A549 (cell line): ENCODE results near the gene SLC25A48. TPM values are rescaled to one million over a fixed set of nuclear protein-coding genes. Genes with fewer than 3 reads are reported as not detected.

ENCODE experiments used
- ATAC-seq, 2 experiments: fragments of 200-7000 bp in 1 of 2; fragments of >200 bp in 1 of 2; cut with Nextera tagmentation in 1 of 2; cut with Tn5 transposase in 1 of 2; 3 replicates each; pipeline versions ENCODE4 v1.8.0 to v1.9.1; 2018 to 2020; ENCODE audit warnings: mild to moderate bottlenecking in 1 of 2, moderate library complexity in 1 of 2
- CTCF ChIA-PET: fragments of 300-600 bp; sonication (Branson Sonifier 250); formaldehyde crosslinking; extraction: SDS; loops from one replicate; lab custom pipeline; 2021; ENCODE audit warnings: antibody characterized with exemption, inconsistent platforms; lab: Yijun Ruan, JAX
- POLR2A ChIA-PET: fragments of 350-600 bp; formaldehyde crosslinking; extraction: SDS; loops from one replicate; lab custom pipeline; 2021; ENCODE audit warnings: antibody characterized with exemption, inconsistent platforms; lab: Yijun Ruan, JAX
- DNase-seq, 2 experiments: peaks; one replicate each; pipeline versions ENCODE4 v3.0.0 to v3.0.0-alpha.2; 2011 to 2016; ENCODE audit warnings: low read depth in 1 of 2, low spot score in 1 of 2
- FAIRE-seq: peaks from 2 replicates; lab custom pipeline; 2011; peaks lifted over from hg19 to GRCh38; lab: Jason Lieb, UNC
- H3K27ac ChIP-seq, 2 experiments: fragments of >200 bp; sonication (Bioruptor Twin); formaldehyde crosslinking; 3 replicates each; pipeline ENCODE4 v1.5.1; 2016 to 2017
- H3K4me1 ChIP-seq: fragments of >200 bp; sonication (Bioruptor Twin); formaldehyde crosslinking; 3 replicates; pipeline ENCODE4 v1.6.1; 2016
- H3K4me2 ChIP-seq: fragments of >200 bp; sonication (Bioruptor Twin); formaldehyde crosslinking; 3 replicates; pipeline ENCODE4 v1.6.1; 2016
- H3K4me3 ChIP-seq: fragments of >200 bp; sonication (Bioruptor Twin); formaldehyde crosslinking; 3 replicates; pipeline ENCODE4 v1.5.1; 2016
- H3K9me3 ChIP-seq: fragments of >200 bp; sonication (Bioruptor Twin); formaldehyde crosslinking; 3 replicates; pipeline ENCODE4 v1.6.1; 2016
- BHLHE40 ChIP-seq: IDR thresholded peaks from 2 replicates; pipeline ENCODE4 v1.6.1; 2012; ENCODE audit warnings: low read depth, low read length, inconsistent platforms
- CBX2 ChIP-seq: fragments of 200-600 bp; sonication (generic); IDR thresholded peaks from 2 replicates; pipeline ENCODE4 v1.6.1; 2016; ENCODE audit warnings: low read depth, mild to moderate bottlenecking, borderline replicate concordance
- CBX8 ChIP-seq: fragments of 200-600 bp; sonication (generic); IDR thresholded peaks from 2 replicates; pipeline ENCODE4 v1.6.1; 2016
- CEBPB ChIP-seq, 2 experiments: fragments of >200 bp in 1 of 2; sonication (Bioruptor Twin) in 1 of 2; formaldehyde crosslinking in 1 of 2; IDR thresholded peaks; 2 replicates each; pipeline ENCODE4 v1.6.1; 2012 to 2016
- CHD4 ChIP-seq: fragments of 200-600 bp; sonication (generic); IDR thresholded peaks from 2 replicates; pipeline ENCODE4 v1.6.1; 2016; ENCODE audit warnings: antibody characterized with exemption, mild to moderate bottlenecking, borderline replicate concordance
- CTCF ChIP-seq: fragments of >200 bp; sonication (Bioruptor Twin); formaldehyde crosslinking; IDR thresholded peaks from 3 replicates; pipeline ENCODE4 v1.5.1; 2016
- EHF ChIP-seq: fragments of 250-450 bp; sonication (Bioruptor Pico); IDR thresholded peaks from 2 replicates; pipeline ENCODE4 v1.5.0; 2020; ENCODE audit warnings: mild to moderate bottlenecking
- HDAC2 ChIP-seq: fragments of 200-600 bp; sonication (generic); IDR thresholded peaks from 2 replicates; pipeline ENCODE4 v1.6.1; 2016
- KDM1A ChIP-seq: fragments of 200-600 bp; sonication (generic); IDR thresholded peaks from 2 replicates; pipeline ENCODE4 v1.6.1; 2016; ENCODE audit warnings: low read depth, mild to moderate bottlenecking
- KDM5A ChIP-seq: fragments of 200-600 bp; sonication (generic); IDR thresholded peaks from 2 replicates; pipeline ENCODE4 v1.6.1; 2016; ENCODE audit warnings: antibody characterized with exemption, mild to moderate bottlenecking
- MAZ ChIP-seq: fragments of 150-350 bp; IDR thresholded peaks from 2 replicates; pipeline ENCODE4 v1.6.1; 2014; ENCODE audit warnings: antibody characterized with exemption, low read depth, low read length, borderline replicate concordance
- MYC ChIP-seq: IDR thresholded peaks from 2 replicates; pipeline ENCODE4 v1.6.1; 2012; ENCODE audit warnings: mild to moderate bottlenecking, inconsistent platforms, low read length, improper control_type of control experiment, borderline replicate concordance
- NFE2L2 ChIP-seq: fragments of 150-350 bp; conservative IDR thresholded peaks from 2 replicates; pipeline ENCODE4 v1.6.1; 2014; ENCODE audit warnings: low read length
- PHF8 ChIP-seq: fragments of 200-600 bp; sonication (generic); IDR thresholded peaks from 2 replicates; pipeline ENCODE4 v1.6.1; 2016; ENCODE audit warnings: low read depth, mild to moderate bottlenecking, antibody characterized with exemption, moderate library complexity, borderline replicate concordance
- RAD21 ChIP-seq, 2 experiments: fragments of >200 bp in 1 of 2; sonication (Bioruptor Twin) in 1 of 2; formaldehyde crosslinking in 1 of 2; IDR thresholded peaks in 1 of 2; conservative IDR thresholded peaks in 1 of 2; 2 replicates in 1 of 2; 3 replicates in 1 of 2; pipeline ENCODE4 v1.6.1; 2012 to 2018; ENCODE audit warnings: inconsistent platforms in 1 of 2
- RCOR1 ChIP-seq: fragments of 150-350 bp; IDR thresholded peaks from 2 replicates; pipeline ENCODE4 v1.6.1; 2014; ENCODE audit warnings: antibody characterized with exemption, low read length, low read depth
- REST ChIP-seq: fragments of 200-600 bp; sonication (generic); IDR thresholded peaks from 2 replicates; pipeline ENCODE4 v1.6.1; 2016; ENCODE audit warnings: antibody characterized with exemption, mild to moderate bottlenecking, moderate library complexity
- RFX5 ChIP-seq: fragments of 450-650 bp; IDR thresholded peaks from 2 replicates; pipeline ENCODE4 v1.7.1; 2014; ENCODE audit warnings: antibody characterized with exemption, mild to moderate bottlenecking, moderate library complexity
- SMC3 ChIP-seq: fragments of >200 bp; sonication (Bioruptor Twin); formaldehyde crosslinking; IDR thresholded peaks from 3 replicates; pipeline ENCODE4 v1.6.1; 2018; ENCODE audit warnings: inconsistent platforms
- ZC3H11A ChIP-seq: fragments of 450-650 bp; IDR thresholded peaks from 2 replicates; pipeline ENCODE4 v1.6.1; 2014; ENCODE audit warnings: antibody characterized with exemption, mild to moderate bottlenecking
- WGBS: methylation state at CpG from one replicate; pipeline ENCODE4 v1.1.6; 2017; ENCODE audit errors: missing lambda C conversion rate; 5-methylcytosine and 5-hydroxymethylcytosine counted together
- polyA plus RNA-seq, 4 experiments: library from polyadenylated mRNA; depleted of rRNA in 3 of 4; stranded (reverse); fragments of >200 nt; fragmentation: RNase III in 1 of 4; extraction: RNeasy Plus Mini Kit Qiagen cat#74134 plus additional on column Dnase treatment in 1 of 4; gene quantifications; 2 replicates in 3 of 4; 3 replicates in 1 of 4; pipeline ENCODE4 v1.2.3, GENCODE V29; 2011 to 2017

SLC25A48 gene
- polyA plus RNA-seq, 2 of the 4 experiments (the other 2 are of a cell fraction): 0.18 TPM; not detected in 1

DNA sequence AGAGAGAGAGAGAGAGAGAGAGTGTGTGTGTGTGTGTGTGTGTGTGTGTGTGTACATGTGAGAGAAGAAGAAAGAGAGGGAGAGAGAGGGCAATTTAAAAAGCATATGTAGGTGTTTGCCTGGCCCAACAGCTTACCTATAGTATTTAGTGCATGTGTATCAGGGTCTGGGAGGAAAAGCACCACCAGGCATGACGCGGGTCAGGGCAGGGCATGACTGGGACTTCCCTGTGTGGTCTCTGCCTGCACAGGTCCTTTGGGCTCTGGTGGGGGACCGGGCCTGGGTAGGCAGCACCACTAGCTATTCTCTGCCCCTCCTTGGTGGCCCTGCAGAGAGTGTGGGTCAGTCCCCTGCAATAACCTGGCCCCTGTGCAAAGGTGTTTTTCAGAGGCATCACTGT is 45.1 kb downstream of the SLC25A48 start:
- FAIRE-seq (no peak), DNase-seq (no peak), ATAC-seq (no peak)
- Histone ChIP-seq H3K27ac (no peak overlapping the region), H3K4me3 (no peak overlapping the region), H3K4me2 (no peak overlapping the region), H3K9me3 (no peaks in the 10 kb centered on the region), H3K4me1 (peaks cover 11% of the 10 kb centered on the region)
- 64% methylated on average over 3 of the region's 3 CpGs for WGBS
- CTCF ChIA-PET: interaction anchor here (0.6 to 5.0 kb wide), 12 partner anchors 8 to 543 kb away, joined by 3 to 37 read pairs (median 7); partner anchors contain the start of gene SLC25A48
- POLR2A ChIA-PET: no interaction called here
- TF ChIP-seq KDM5A (no peak), RFX5 (no peak), ZC3H11A (no peak), CEBPB (IDR thresholded peaks at IDR 0.05) (no peak), CBX8 (no peak), MYC (no peak), BHLHE40 (no peak), HDAC2 (no peak), REST (no peak), CBX2 (no peak)

GRCh38 chr5:135880278-135880677 is 45.8 kb downstream of the SLC25A48 start:
- peak; percentile 76 to 95 for ATAC-seq
- Histone ChIP-seq H3K27ac (peak overlapping the region in 1 of 2 experiments; percentile 40; a peak in 1 of 6 replicates), H3K4me1 (peaks cover 11% of the 10 kb centered on the region), H3K4me2 (peak overlapping the region; percentile 46), H3K4me3 (no peak overlapping the region), H3K9me3 (no peaks in the 10 kb centered on the region)
- DNase-seq: peak; percentile 55 to 68
- FAIRE-seq: peak; percentile 49
- ChIA-PET CTCF (interaction anchor here (0.6 to 5.0 kb wide), 11 partner anchors 10 to 543 kb away, joined by 3 to 37 read pairs (median 4); partner anchors contain the start of genes IL9 and SLC25A48), POLR2A (no interaction called here)
- TF ChIP-seq CBX8 (no peak), CHD4 (no peak), KDM1A (no peak), PHF8 (no peak), NFE2L2 (no peak), SMC3 (0 out of 3 replicates have a peak, but pooled peaks have one; percentile 31), EHF (CRISPR knock-in tag) (no peak), CTCF (peak; percentile 56), MAZ (no peak), RCOR1 (no peak), RAD21 (conservative IDR thresholded peaks at IDR 0.05 in 1 of 2, IDR thresholded peaks at IDR 0.05 in 1 of 2) (peak; percentile 58 to 82)
- 43% methylated on average over 3 of the region's 3 CpGs for WGBS
